ENCODE results near the gene GRM5.
"Not testable (repeated sequence)": the region's sequence is repeated elsewhere in the genome, so short reads cannot be mapped to it uniquely, and the experiment has no call there.

Gene GRM5

DNA sequence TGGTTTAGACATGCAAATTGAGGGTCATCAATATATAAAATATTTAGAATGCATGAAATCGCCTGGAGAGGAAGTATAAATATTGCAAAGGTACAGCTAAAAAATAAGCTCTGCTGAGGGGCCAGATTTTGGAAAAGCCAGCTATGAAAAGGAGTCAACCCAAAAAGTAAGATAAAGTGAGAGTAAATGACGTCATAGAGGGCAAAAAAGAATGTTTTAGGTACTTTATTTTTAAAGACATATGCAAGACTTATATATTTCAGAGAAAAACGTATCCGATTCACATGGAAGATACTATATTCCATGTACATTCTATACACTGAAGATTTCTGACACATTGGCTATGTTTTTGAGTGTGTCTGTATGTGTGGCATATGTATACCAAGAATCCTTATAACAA lies 13.6 kb downstream of the GRM5 start:
- Histone ChIP-seq H3K9me3 (ENCODE audit: low read length) (no peaks in the 10 kb centered on the region), H3F3A (ENCODE audit: insufficient read depth, low read length) (no peaks in the 10 kb centered on the region), H3K79me2 (ENCODE audit: insufficient read depth, low read length) (no peaks in the 10 kb centered on the region), H3K4me2 (ENCODE audit: low read length) (no peak overlapping the region), H3K27me3 (ENCODE audit: insufficient read depth, low read length) (no peaks in the 10 kb centered on the region), H3K27ac (ENCODE audit: low read depth, low read length, poor library complexity, severe bottlenecking) (no peak overlapping the region), H2AFZ (ENCODE audit: low read length) (no peak overlapping the region), H4K20me1 (ENCODE audit: insufficient read depth, low read length) (no peaks in the 10 kb centered on the region), H3K9me2 (ENCODE audit: low read depth, low read length) (no peaks in the 10 kb centered on the region), H3K4me3 (ENCODE audit: low read depth, low read length, poor library complexity, severe bottlenecking) (no peak overlapping the region), H3K9ac (ENCODE audit: low read length) (no peak overlapping the region), H3K36me3 (ENCODE audit: insufficient read depth, low read length) (no peaks in the 10 kb centered on the region), H3K4me1 (ENCODE audit: insufficient read depth, low read length, severe bottlenecking) (no peaks in the 10 kb centered on the region)
- TF ChIP-seq, protein P1, sequence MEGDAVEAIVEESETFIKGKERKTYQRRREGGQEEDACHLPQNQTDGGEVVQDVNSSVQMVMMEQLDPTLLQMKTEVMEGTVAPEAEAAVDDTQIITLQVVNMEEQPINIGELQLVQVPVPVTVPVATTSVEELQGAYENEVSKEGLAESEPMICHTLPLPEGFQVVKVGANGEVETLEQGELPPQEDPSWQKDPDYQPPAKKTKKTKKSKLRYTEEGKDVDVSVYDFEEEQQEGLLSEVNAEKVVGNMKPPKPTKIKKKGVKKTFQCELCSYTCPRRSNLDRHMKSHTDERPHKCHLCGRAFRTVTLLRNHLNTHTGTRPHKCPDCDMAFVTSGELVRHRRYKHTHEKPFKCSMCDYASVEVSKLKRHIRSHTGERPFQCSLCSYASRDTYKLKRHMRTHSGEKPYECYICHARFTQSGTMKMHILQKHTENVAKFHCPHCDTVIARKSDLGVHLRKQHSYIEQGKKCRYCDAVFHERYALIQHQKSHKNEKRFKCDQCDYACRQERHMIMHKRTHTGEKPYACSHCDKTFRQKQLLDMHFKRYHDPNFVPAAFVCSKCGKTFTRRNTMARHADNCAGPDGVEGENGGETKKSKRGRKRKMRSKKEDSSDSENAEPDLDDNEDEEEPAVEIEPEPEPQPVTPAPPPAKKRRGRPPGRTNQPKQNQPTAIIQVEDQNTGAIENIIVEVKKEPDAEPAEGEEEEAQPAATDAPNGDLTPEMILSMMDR (IDR thresholded peaks at IDR 0.05; ENCODE audit: low read length): no peak
- no peak for TF ChIP-seq EZH2 (IDR thresholded peaks at IDR 0.05; ENCODE audit: borderline replicate concordance, low read length)

DNA sequence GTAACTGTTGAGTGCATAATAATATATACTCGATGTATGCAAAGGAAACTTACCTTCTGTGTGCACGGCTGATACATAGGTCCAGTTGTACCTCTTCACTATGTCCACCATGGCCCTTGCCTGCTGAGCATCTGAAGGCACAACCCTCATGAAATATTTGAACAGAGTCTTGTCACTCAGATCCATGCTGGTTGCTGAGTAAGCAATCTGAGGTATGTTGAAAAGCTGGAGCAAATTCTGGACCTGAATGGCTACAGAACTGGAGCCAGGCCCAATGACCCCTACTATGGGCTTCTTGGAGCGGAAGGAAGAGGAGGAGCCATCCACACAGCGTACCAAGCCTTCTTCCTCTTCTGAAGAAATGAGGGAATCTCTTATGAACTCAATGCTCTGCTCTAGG lies 18.6 kb downstream of the GRM5 start:
- H3K9ac ChIP-seq (ENCODE audit: low read length); H3K79me2 ChIP-seq (ENCODE audit: insufficient read depth, low read length); H3K9me3 ChIP-seq (ENCODE audit: low read length); H3K4me3 ChIP-seq (ENCODE audit: low read depth, low read length, poor library complexity, severe bottlenecking); H3K27ac ChIP-seq (ENCODE audit: low read depth, low read length, poor library complexity, severe bottlenecking); H2AFZ ChIP-seq (ENCODE audit: low read length); H3F3A ChIP-seq (ENCODE audit: insufficient read depth, low read length); H4K20me1 ChIP-seq (ENCODE audit: insufficient read depth, low read length); H3K9me2 ChIP-seq (ENCODE audit: low read depth, low read length); H3K27me3 ChIP-seq (ENCODE audit: insufficient read depth, low read length); H3K36me3 ChIP-seq (ENCODE audit: insufficient read depth, low read length); H3K4me1 ChIP-seq (ENCODE audit: insufficient read depth, low read length, severe bottlenecking); H3K4me2 ChIP-seq (ENCODE audit: low read length): not testable (repeated sequence)

DNA sequence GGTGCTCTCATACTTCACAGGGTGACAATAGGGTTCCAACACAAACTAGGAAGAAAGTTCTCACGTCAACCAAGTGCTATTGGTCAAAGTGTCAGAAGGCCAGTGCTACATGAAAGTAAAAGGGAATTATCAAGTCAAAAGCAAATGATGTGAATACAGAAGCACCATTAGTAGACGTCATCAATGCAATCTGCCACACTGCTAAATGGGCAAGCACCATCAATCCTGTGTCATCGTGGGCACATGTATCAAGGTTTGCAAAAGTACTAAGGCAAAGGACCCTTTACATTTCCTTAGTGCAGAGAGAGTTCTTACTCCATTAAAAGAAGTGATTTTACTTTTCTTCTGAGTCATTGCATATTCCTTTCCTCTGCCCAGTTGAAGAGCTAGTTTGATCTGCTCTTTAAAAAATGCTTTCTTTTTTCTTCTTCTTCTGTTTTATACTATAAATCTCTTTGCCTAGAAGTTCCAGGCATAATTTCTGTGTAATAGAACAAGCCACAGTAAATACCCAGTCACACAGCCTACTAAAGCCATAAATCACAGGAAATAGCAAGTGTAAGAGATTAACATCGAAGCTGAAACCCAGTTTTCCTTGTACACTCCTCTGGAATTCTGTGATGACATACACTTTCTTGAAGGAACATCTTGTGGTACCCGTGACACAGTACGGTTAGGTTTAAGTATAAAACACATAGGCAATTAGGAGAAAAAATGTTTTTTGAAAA lies 21.8 kb downstream of the GRM5 start:
- not testable (repeated sequence) for H3K27me3 ChIP-seq (ENCODE audit: insufficient read depth, low read length); H3K4me1 ChIP-seq (ENCODE audit: insufficient read depth, low read length, severe bottlenecking); H2AFZ ChIP-seq (ENCODE audit: low read length)

DNA sequence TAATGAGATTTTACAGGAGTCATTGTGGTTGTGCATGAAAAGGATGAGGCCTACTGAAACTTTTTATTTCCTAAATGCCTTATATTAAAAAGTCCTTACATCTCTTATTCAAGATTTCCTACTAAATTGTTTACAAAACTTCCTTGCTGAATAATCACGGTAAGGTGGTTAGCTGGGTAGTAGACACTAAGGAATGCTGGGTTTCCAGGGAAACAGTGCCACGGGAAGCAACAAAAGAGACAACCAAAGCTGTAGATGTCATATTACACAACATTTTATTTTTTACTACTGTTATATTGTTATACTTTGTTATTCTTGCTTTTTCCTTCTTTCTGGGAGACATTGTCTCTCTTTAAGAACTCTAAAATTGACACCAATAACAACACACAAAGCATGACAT lies 36.1 kb downstream of the GRM5 start:
- not testable (repeated sequence) for H4K20me1 ChIP-seq (ENCODE audit: insufficient read depth, low read length); H3K27me3 ChIP-seq (ENCODE audit: insufficient read depth, low read length); H3K9ac ChIP-seq (ENCODE audit: low read length); H3K4me3 ChIP-seq (ENCODE audit: low read depth, low read length, poor library complexity, severe bottlenecking); H3K9me2 ChIP-seq (ENCODE audit: low read depth, low read length); H2AFZ ChIP-seq (ENCODE audit: low read length); H3K9me3 ChIP-seq (ENCODE audit: low read length); H3K79me2 ChIP-seq (ENCODE audit: insufficient read depth, low read length); H3K4me2 ChIP-seq (ENCODE audit: low read length); H3K27ac ChIP-seq (ENCODE audit: low read depth, low read length, poor library complexity, severe bottlenecking); H3F3A ChIP-seq (ENCODE audit: insufficient read depth, low read length); H3K4me1 ChIP-seq (ENCODE audit: insufficient read depth, low read length, severe bottlenecking); H3K36me3 ChIP-seq (ENCODE audit: insufficient read depth, low read length)

More for the DNA sequence above, 21.8 kb downstream of the GRM5 start:
- not testable (repeated sequence) for H3K9me2 ChIP-seq (ENCODE audit: low read depth, low read length); H3K9me3 ChIP-seq (ENCODE audit: low read length); H3K9ac ChIP-seq (ENCODE audit: low read length); H3K79me2 ChIP-seq (ENCODE audit: insufficient read depth, low read length); H3K4me2 ChIP-seq (ENCODE audit: low read length); H3F3A ChIP-seq (ENCODE audit: insufficient read depth, low read length); H4K20me1 ChIP-seq (ENCODE audit: insufficient read depth, low read length); H3K36me3 ChIP-seq (ENCODE audit: insufficient read depth, low read length); H3K27ac ChIP-seq (ENCODE audit: low read depth, low read length, poor library complexity, severe bottlenecking); H3K4me3 ChIP-seq (ENCODE audit: low read depth, low read length, poor library complexity, severe bottlenecking)
